Neural progenitor cell (in vitro differentiated cells): ENCODE results near the gene SLC48A1. TPM values are rescaled to one million over a fixed set of nuclear protein-coding genes. Genes with fewer than 3 reads are reported as not detected.

Experiments used
- DNase-seq: peaks from one replicate; pipeline ENCODE4 v3.0.0-alpha.2; 2016; ENCODE audit warnings: low spot score
- H2AFZ ChIP-seq: fragments of 200-600 bp; sonication (generic); replicated peaks from 2 replicates; pipeline ENCODE4 v1.6.1; 2016; ENCODE audit warnings: antibody characterized with exemption
- H3F3A ChIP-seq: fragments of 200-600 bp; sonication (generic); 2 replicates; pipeline ENCODE4 v1.6.1; 2016; ENCODE audit warnings: antibody characterized with exemption, low read depth
- H3K27ac ChIP-seq: fragments of 200-600 bp; sonication (generic); 2 replicates; pipeline ENCODE4 v1.5.1; 2016; ENCODE audit warnings: mild to moderate bottlenecking
- H3K27me3 ChIP-seq: fragments of 200-600 bp; sonication (generic); 2 replicates; pipeline ENCODE4 v1.6.1; 2016; ENCODE audit warnings: mild to moderate bottlenecking, moderate library complexity
- H3K36me3 ChIP-seq: fragments of 200-600 bp; sonication (generic); 2 replicates; pipeline ENCODE4 v1.5.1; 2016
- H3K4me1 ChIP-seq: fragments of 200-600 bp; sonication (generic); 2 replicates; pipeline ENCODE4 v1.6.1; 2016; ENCODE audit warnings: mixed run types
- H3K4me2 ChIP-seq: fragments of 200-600 bp; sonication (generic); 2 replicates; pipeline ENCODE4 v1.6.1; 2016
- H3K4me3 ChIP-seq: fragments of 200-600 bp; sonication (generic); 2 replicates; pipeline ENCODE4 v1.5.1; 2016
- H3K79me2 ChIP-seq: fragments of 200-600 bp; sonication (generic); 2 replicates; pipeline ENCODE4 v1.6.1; 2016; ENCODE audit warnings: low read depth
- H3K9ac ChIP-seq: fragments of 200-600 bp; sonication (generic); 2 replicates; pipeline ENCODE4 v1.6.1; 2016
- H3K9me3 ChIP-seq: fragments of 200-600 bp; sonication (generic); 2 replicates; pipeline ENCODE4 v1.5.1; 2016; ENCODE audit warnings: low read depth
- H4K20me1 ChIP-seq: fragments of 200-600 bp; sonication (generic); 2 replicates; pipeline ENCODE4 v1.6.1; 2016; ENCODE audit warnings: low read depth
- H3K27ac Mint-ChIP-seq: 3 replicates; pipeline ENCODE4 v1.8.0; 2021; ENCODE audit warnings: mixed read lengths
- H3K27me3 Mint-ChIP-seq: 2 replicates; pipeline ENCODE4 v1.8.0; 2022; ENCODE audit warnings: low read depth, mild to moderate bottlenecking, inconsistent platforms, moderate library complexity, mixed read lengths; ENCODE audit not compliant: insufficient read depth
- H3K36me3 Mint-ChIP-seq: 3 replicates; pipeline ENCODE4 v1.8.0; 2021; ENCODE audit warnings: mixed read lengths
- H3K4me1 Mint-ChIP-seq: 3 replicates; pipeline ENCODE4 v1.8.0; 2021; ENCODE audit warnings: mixed read lengths
- H3K4me3 Mint-ChIP-seq: 3 replicates; pipeline ENCODE4 v1.8.0; 2021; ENCODE audit warnings: mild to moderate bottlenecking, moderate library complexity, mixed read lengths
- H3K9me3 Mint-ChIP-seq: 3 replicates; pipeline ENCODE4 v1.8.0; 2020; ENCODE audit warnings: mixed read lengths
- EZH2 ChIP-seq: fragments of 200-600 bp; sonication (generic); IDR thresholded peaks from 2 replicates; pipeline ENCODE4 v1.6.1; 2017; ENCODE audit warnings: antibody characterized with exemption, mild to moderate bottlenecking, moderate library complexity
- EZH2phosphoT487 ChIP-seq: fragments of 200-600 bp; sonication (generic); IDR thresholded peaks from 2 replicates; pipeline ENCODE4 v1.6.1; 2017; ENCODE audit warnings: antibody characterized with exemption
- total RNA-seq: library from RNA; depleted of rRNA; stranded (reverse); fragments of >200 nt; gene quantifications from 2 replicates; pipeline ENCODE4 v1.2.3, GENCODE V29; 2015; ENCODE audit warnings: low replicate concordance
- TF ChIP-seq, protein P1 (sequence below): fragments of 200-600 bp; sonication (generic); IDR thresholded peaks from 2 replicates; pipeline ENCODE4 v1.5.1; 2017; ENCODE audit warnings: antibody characterized with exemption, mild to moderate bottlenecking

The SLC48A1 gene
- total RNA-seq, 1 donor from 2014 or later: 8.3 TPM

GRCh38 chr12:47800582-47800981 lies 27.5 kb downstream of the SLC48A1 start:
- peaks cover 44% of the 10 kb centered on the region for H3K4me1 Mint-ChIP-seq
- H3K79me2 ChIP-seq: peaks cover 4% of the 10 kb centered on the region
- no peak for DNase-seq

DNA sequence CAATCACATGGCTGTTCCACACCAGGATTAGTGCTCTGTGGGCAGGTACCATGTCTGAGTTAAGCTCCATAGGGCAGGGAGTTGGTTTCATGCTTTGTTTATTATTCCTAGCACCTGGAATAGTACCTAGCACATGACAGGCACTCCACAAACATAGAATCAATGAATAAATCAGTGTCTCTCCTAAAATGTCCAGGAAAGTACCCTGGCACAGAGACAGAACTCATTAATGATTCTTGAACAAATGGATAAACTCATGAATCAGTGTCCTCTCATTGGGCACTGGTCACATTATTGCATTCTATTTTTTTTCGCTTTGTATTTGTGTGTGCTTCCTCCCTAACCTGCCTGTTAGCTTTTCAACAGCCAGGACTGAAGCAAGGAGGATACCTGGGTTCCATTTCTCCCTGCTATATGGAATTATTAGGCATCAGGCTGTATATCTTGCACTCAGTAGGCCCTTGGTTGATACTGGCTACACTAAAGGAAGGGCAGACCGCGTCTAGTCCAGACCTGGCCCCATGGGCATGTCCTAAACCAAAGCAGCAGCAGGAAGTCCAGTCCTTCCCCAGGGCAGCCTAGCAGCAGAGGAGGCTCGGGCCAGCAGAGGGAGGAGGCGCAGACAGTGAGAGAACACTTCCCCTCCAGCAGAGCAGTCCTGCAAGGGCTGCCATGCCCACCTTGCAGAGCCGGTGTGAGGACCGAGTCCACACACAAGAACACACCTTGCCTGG lies 28.3 kb downstream of the SLC48A1 start:
- DNase-seq: peak; percentile 33
- Histone ChIP-seq H2AFZ (no peak overlapping the region), H3K27ac (no peak overlapping the region), H4K20me1 (peaks cover 13% of the 10 kb centered on the region), H3K4me3 (no peak overlapping the region), H3K4me2 (no peak overlapping the region), H3K27me3 (no peaks in the 10 kb centered on the region), H3K36me3 (no peaks in the 10 kb centered on the region), H3K9ac (no peak overlapping the region), H3F3A (peaks cover 5% of the 10 kb centered on the region), H3K9me3 (no peaks in the 10 kb centered on the region), H3K4me1 (peaks cover 32% of the 10 kb centered on the region), H3K79me2 (peaks cover 12% of the 10 kb centered on the region)
- Mint-ChIP-seq H3K27me3 (no peaks in the 10 kb centered on the region), H3K4me1 (peaks cover 51% of the 10 kb centered on the region), H3K36me3 (peaks cover 3% of the 10 kb centered on the region), H3K27ac (peak overlapping the region; percentile 85), H3K9me3 (no peaks in the 10 kb centered on the region), H3K4me3 (no peak overlapping the region)
- TF ChIP-seq, protein P1, sequence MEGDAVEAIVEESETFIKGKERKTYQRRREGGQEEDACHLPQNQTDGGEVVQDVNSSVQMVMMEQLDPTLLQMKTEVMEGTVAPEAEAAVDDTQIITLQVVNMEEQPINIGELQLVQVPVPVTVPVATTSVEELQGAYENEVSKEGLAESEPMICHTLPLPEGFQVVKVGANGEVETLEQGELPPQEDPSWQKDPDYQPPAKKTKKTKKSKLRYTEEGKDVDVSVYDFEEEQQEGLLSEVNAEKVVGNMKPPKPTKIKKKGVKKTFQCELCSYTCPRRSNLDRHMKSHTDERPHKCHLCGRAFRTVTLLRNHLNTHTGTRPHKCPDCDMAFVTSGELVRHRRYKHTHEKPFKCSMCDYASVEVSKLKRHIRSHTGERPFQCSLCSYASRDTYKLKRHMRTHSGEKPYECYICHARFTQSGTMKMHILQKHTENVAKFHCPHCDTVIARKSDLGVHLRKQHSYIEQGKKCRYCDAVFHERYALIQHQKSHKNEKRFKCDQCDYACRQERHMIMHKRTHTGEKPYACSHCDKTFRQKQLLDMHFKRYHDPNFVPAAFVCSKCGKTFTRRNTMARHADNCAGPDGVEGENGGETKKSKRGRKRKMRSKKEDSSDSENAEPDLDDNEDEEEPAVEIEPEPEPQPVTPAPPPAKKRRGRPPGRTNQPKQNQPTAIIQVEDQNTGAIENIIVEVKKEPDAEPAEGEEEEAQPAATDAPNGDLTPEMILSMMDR: no peak
- TF ChIP-seq EZH2phosphoT487 (no peak), EZH2 (no peak)

More at GRCh38 chr12:47800582-47800981, 27.5 kb downstream of the SLC48A1 start:
- Histone ChIP-seq H3K36me3 (no peaks in the 10 kb centered on the region), H3K27ac (no peak overlapping the region), H3K27me3 (no peaks in the 10 kb centered on the region), H3K9ac (no peak overlapping the region), H3K4me3 (no peak overlapping the region), H3F3A (peaks cover 5% of the 10 kb centered on the region), H3K4me1 (peaks cover 29% of the 10 kb centered on the region), H4K20me1 (peaks cover 13% of the 10 kb centered on the region), H3K4me2 (no peak overlapping the region), H2AFZ (no peak overlapping the region), H3K9me3 (no peaks in the 10 kb centered on the region)
- no peaks in the 10 kb centered on the region for H3K9me3 Mint-ChIP-seq
- H3K27me3 Mint-ChIP-seq: no peaks in the 10 kb centered on the region
- TF ChIP-seq EZH2 (no peak), EZH2phosphoT487 (no peak)
- TF ChIP-seq, protein P1: no peak
- H3K27ac Mint-ChIP-seq: peak overlapping the region; percentile 85
- H3K36me3 Mint-ChIP-seq: peaks cover 3% of the 10 kb centered on the region
- no peak overlapping the region for H3K4me3 Mint-ChIP-seq

GRCh38 chr12:47801904-47802246 lies 28.8 kb downstream of the SLC48A1 start:
- Histone ChIP-seq H3K27me3 (no peaks in the 10 kb centered on the region), H3K36me3 (no peaks in the 10 kb centered on the region), H3K27ac (no peak overlapping the region), H3K4me2 (no peak overlapping the region), H3K9ac (no peak overlapping the region), H2AFZ (no peak overlapping the region), H3K4me1 (peaks cover 32% of the 10 kb centered on the region), H3K4me3 (no peak overlapping the region), H3K79me2 (peaks cover 17% of the 10 kb centered on the region), H3K9me3 (no peaks in the 10 kb centered on the region), H3F3A (peaks cover 5% of the 10 kb centered on the region), H4K20me1 (peaks cover 13% of the 10 kb centered on the region)
- Mint-ChIP-seq H3K36me3 (peaks cover 3% of the 10 kb centered on the region), H3K4me3 (peak overlapping the region; percentile 65), H3K27me3 (no peaks in the 10 kb centered on the region), H3K27ac (peak overlapping the region; percentile 63), H3K4me1 (peaks cover 55% of the 10 kb centered on the region), H3K9me3 (no peaks in the 10 kb centered on the region)
- DNase-seq: no peak
- TF ChIP-seq EZH2phosphoT487: no peak
- TF ChIP-seq, protein P1: no peak
- no peak for TF ChIP-seq EZH2
